Esophagus muscularis mucosa (tissue), 4 donors: Measurements from ENCODE around the gene ODF4. TPM values are rescaled to one million over a fixed set of nuclear protein-coding genes. Genes with fewer than 3 reads are reported as not detected.

Experiments used
- DNase-seq: peaks from one replicate; pipeline ENCODE4 v3.0.0-alpha.2; 2017; ENCODE audit errors: extremely low spot score
- H3K27ac ChIP-seq, 4 donors: fragments of 200-600 bp; sonication (generic); replicated peaks in 1 of 4; 1 replicate in 3 of 4; 2 replicates in 1 of 4; pipeline ENCODE4 v1.5.1; 2016 to 2019; ENCODE audit warnings: mild to moderate bottlenecking in 1 of 4
- H3K27me3 ChIP-seq, 4 donors: fragments of 200-600 bp; sonication (generic); one replicate each; pipeline versions ENCODE4 v1.5.1 to v1.6.0; 2016 to 2019
- H3K36me3 ChIP-seq, 4 donors: fragments of 200-600 bp; sonication (generic); one replicate each; pipeline ENCODE4 v1.5.1; 2016 to 2019
- H3K4me1 ChIP-seq, 4 donors: fragments of 200-600 bp; sonication (generic); one replicate each; pipeline ENCODE4 v1.5.1; 2016 to 2019
- H3K4me3 ChIP-seq, 4 donors: fragments of 200-600 bp; sonication (generic); 1 replicate in 2 of 4; 2 replicates in 2 of 4; pipeline ENCODE4 v1.5.1; 2016 to 2019; ENCODE audit warnings: mild to moderate bottlenecking in 4 of 4, moderate library complexity in 1 of 4
- H3K9me3 ChIP-seq, 4 donors: fragments of 200-600 bp; sonication (generic); 1 replicate in 3 of 4; 2 replicates in 1 of 4; pipeline ENCODE4 v1.5.1; 2016 to 2019
- CTCF ChIP-seq, 3 experiments: fragments of 200-600 bp in 2 of 3; fragments of 450-650 bp in 1 of 3; sonication (generic) in 2 of 3; IDR thresholded peaks; one replicate each; pipeline ENCODE4 v1.5.1; 2017 to 2019; ENCODE audit warnings: antibody characterized with exemption in 3 of 3, mild to moderate bottlenecking in 2 of 3, moderate library complexity in 1 of 3
- EP300 ChIP-seq: sonication (generic); formaldehyde crosslinking; IDR thresholded peaks from one replicate; pipeline ENCODE4 v1.6.1; 2017; ENCODE audit warnings: antibody characterized with exemption
- POLR2A ChIP-seq: fragments of 450-650 bp; IDR thresholded peaks from one replicate; pipeline ENCODE4 v1.6.1; 2017; ENCODE audit warnings: antibody characterized with exemption, moderate library complexity, mild to moderate bottlenecking, low read depth
- POLR2AphosphoS5 ChIP-seq, 2 donors: sonication (generic); formaldehyde crosslinking; IDR thresholded peaks; one replicate each; pipeline ENCODE4 v1.6.1; 2017; ENCODE audit warnings: antibody characterized with exemption in 2 of 2
- WGBS: methylation state at CpG from one replicate; pipeline ENCODE4 v1.1.5; 2018; 5-methylcytosine and 5-hydroxymethylcytosine counted together
- intact Hi-C: fragments of 100-400 bp; cut with DNase I; formaldehyde crosslinking; loops from one replicate; pipeline ENCODE4 v1.15.1; 2023
- total RNA-seq, 4 donors: library from RNA; depleted of rRNA; stranded (reverse); fragments of >200 nt; gene quantifications; one replicate each; pipeline versions ENCODE4 v1.1.0 to v1.2.1, GENCODE V29; 2016

ODF4 gene
- total RNA-seq, 4 donors from 2014 or later, result not detected

- intact Hi-C loops, result no loop called here
- 70% methylated on average over 22 of the region's 24 CpGs for WGBS
- TF ChIP-seq CTCF (IDR thresholded peaks at IDR 0.05) (no peak), POLR2A (no peak), POLR2AphosphoS5 (IDR thresholded peaks at IDR 0.05) (no peak), EP300 (no peak)
- H3K4me1 ChIP-seq, result peaks cover 12 to 19% (median 14%) of the 10 kb centered on the region in 4 donors
- H3K9me3 ChIP-seq, result no peaks in the 10 kb centered on the region
- DNase-seq, result no peak
- H3K4me3 ChIP-seq, result no peak overlapping the region
- H3K36me3 ChIP-seq, result peaks cover 0 to 66% (median 6%) of the 10 kb centered on the region in 4 donors
- H3K27me3 ChIP-seq, result peaks cover 0 to 55% (median 13%) of the 10 kb centered on the region in 4 donors
- H3K27ac ChIP-seq, result no peak overlapping the region
Observed at GRCh38 chr17:8318010-8318935, 21.4 kb upstream of the ODF4 start.

GRCh38 chr17:8320262-8320661, 19.4 kb upstream of the ODF4 start:
- H3K36me3 ChIP-seq, result peaks cover 0 to 46% (median 6%) of the 10 kb centered on the region in 4 donors
- no peaks in the 10 kb centered on the region for H3K9me3 ChIP-seq
- H3K4me1 ChIP-seq, result peaks cover 4 to 9% (median 8%) of the 10 kb centered on the region in 4 donors
- no peak overlapping the region for H3K27ac ChIP-seq
- intact Hi-C loops, result no loop called here
- DNase-seq, result no peak
- no peak for TF ChIP-seq CTCF (IDR thresholded peaks at IDR 0.05)
- no peak for TF ChIP-seq POLR2AphosphoS5 (IDR thresholded peaks at IDR 0.05)
- no peak overlapping the region for H3K4me3 ChIP-seq
- 86% methylated on average over 4 of the region's 4 CpGs for WGBS
- peaks cover 0 to 48% (median 8%) of the 10 kb centered on the region in 4 donors for H3K27me3 ChIP-seq

DNA sequence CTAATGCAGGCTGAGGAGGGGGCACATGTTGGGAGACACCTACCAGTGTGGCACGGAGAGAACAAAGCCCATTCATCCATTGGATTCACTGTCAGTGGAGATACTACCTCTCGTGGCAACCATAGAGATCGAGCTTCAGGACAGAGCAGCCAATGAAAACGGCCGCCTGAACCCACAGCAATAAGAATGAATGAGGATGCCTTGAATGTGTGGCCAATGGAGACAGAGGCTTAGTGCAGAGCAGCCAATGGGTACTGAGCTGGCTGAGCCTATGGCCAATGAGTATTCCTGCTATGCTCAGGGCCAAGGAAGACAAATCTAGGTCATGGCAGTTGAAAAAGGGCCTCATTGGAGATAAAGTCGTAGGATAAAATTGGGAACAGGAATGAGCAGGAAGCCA, 18.6 kb upstream of the ODF4 start:
- Histone ChIP-seq H3K27ac (no peak overlapping the region), H3K36me3 (peaks cover 0 to 38% (median 5%) of the 10 kb centered on the region in 4 donors), H3K4me3 (no peak overlapping the region), H3K9me3 (no peaks in the 10 kb centered on the region), H3K4me1 (peaks cover 0 to 8% (median 4%) of the 10 kb centered on the region in 4 donors), H3K27me3 (peaks cover 0 to 46% (median under 1%) of the 10 kb centered on the region in 4 donors)
- WGBS, result 76% methylated on average over 5 of the region's 6 CpGs
- TF ChIP-seq CTCF (IDR thresholded peaks at IDR 0.05) (no peak), EP300 (no peak), POLR2A (no peak), POLR2AphosphoS5 (IDR thresholded peaks at IDR 0.05) (no peak)
- intact Hi-C loops, result no loop called here
- no peak for DNase-seq

DNA sequence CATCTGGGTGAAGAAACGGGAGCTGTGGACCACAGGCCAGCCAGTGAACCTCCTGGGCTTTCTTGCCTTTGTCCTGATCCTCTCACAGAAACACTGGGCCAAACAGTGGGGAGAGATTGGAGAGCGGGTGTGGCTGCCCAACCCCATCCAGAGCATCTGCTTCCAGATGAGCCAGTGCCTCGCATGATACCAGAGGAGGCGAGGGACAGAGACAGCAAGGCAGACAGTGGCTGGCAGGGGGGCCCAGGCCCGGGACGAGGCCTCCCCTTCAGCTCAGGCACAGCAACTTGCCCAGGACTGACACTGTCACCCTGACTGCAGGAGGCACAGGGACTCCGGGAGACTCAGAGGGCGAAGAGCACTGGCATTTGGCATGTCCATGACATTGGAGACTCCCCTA, 17.6 kb upstream of the ODF4 start:
- Histone ChIP-seq H3K27me3 (peaks cover 0 to 46% (median 3%) of the 10 kb centered on the region in 4 donors), H3K4me3 (no peak overlapping the region), H3K4me1 (peaks cover 6 to 18% (median 14%) of the 10 kb centered on the region in 4 donors), H3K9me3 (no peaks in the 10 kb centered on the region), H3K27ac (no peak overlapping the region), H3K36me3 (peaks cover 0 to 28% (median 3%) of the 10 kb centered on the region in 4 donors)
- TF ChIP-seq POLR2A (no peak), CTCF (IDR thresholded peaks at IDR 0.05) (no peak), POLR2AphosphoS5 (IDR thresholded peaks at IDR 0.05) (no peak), EP300 (no peak)
- intact Hi-C loops, result no loop called here
- 40% methylated on average over 1 of the region's 8 CpGs for WGBS
- no peak for DNase-seq
